WTC11 (cell line): Measurements from ENCODE around the gene SHROOM2. TPM values are rescaled to one million over a fixed set of nuclear protein-coding genes. Genes with fewer than 3 reads are reported as not detected.
A peak's percentile ranks its signal among the peaks of the same experiment; 100 is the strongest.

Experiments used
- ATAC-seq: fragments of 200-7000 bp; cut with Tn5 transposase; 2 replicates; pipeline ENCODE4 v1.10.0; 2021; ENCODE audit warnings: mild to moderate bottlenecking, moderate library complexity
- CTCF ChIA-PET: fragments of 300-600 bp; sonication (Branson Sonifier 250); formaldehyde crosslinking; loops from one replicate; lab custom pipeline; 2021; ENCODE audit warnings: antibody characterized with exemption; lab: Charles Lee
- POLR2A ChIA-PET: fragments of 350-600 bp; sonication (Branson Sonifier 250); formaldehyde crosslinking; loops from one replicate; lab custom pipeline; 2021; ENCODE audit warnings: antibody characterized with exemption; lab: Charles Lee
- DNase-seq: peaks from one replicate; pipeline ENCODE4 v3.0.0; 2021; ENCODE audit warnings: low spot score
- H3K27ac Mint-ChIP-seq: 2 replicates; pipeline ENCODE4 v1.8.0; 2021; ENCODE audit warnings: mixed read lengths
- H3K27me3 Mint-ChIP-seq: 2 replicates; pipeline ENCODE4 v1.8.0; 2021; ENCODE audit warnings: low read depth, mild to moderate bottlenecking, moderate library complexity, mixed read lengths
- H3K36me3 Mint-ChIP-seq: 2 replicates; pipeline ENCODE4 v1.8.0; 2021; ENCODE audit warnings: mixed read lengths
- H3K4me1 Mint-ChIP-seq: 2 replicates; pipeline ENCODE4 v1.8.0; 2022; ENCODE audit warnings: mixed read lengths
- H3K4me3 Mint-ChIP-seq: 2 replicates; pipeline ENCODE4 v1.8.0; 2021; ENCODE audit warnings: mild to moderate bottlenecking, moderate library complexity, mixed read lengths
- H3K9me3 Mint-ChIP-seq: 2 replicates; pipeline ENCODE4 v1.8.0; 2021; ENCODE audit warnings: mixed read lengths
- CTCF ChIP-seq: fragments of 200-600 bp; IDR thresholded peaks from 2 replicates; pipeline ENCODE4 v1.8.0; 2022; ENCODE audit warnings: antibody characterized with exemption
- FOXP1 ChIP-seq: sonication (generic); formaldehyde crosslinking; IDR thresholded peaks from 2 replicates; pipeline ENCODE4 v1.8.0; 2022; ENCODE audit warnings: missing genetic modification reagents, mild to moderate bottlenecking, moderate library complexity, borderline replicate concordance
- HMGA2 ChIP-seq: fragments of 250-450 bp; sonication (Bioruptor Pico); IDR thresholded peaks from 2 replicates; pipeline ENCODE4 v1.4.0; 2021; ENCODE audit warnings: mild to moderate bottlenecking, moderate library complexity
- IRF1 ChIP-seq: sonication (generic); formaldehyde crosslinking; IDR thresholded peaks from 2 replicates; pipeline ENCODE4 v1.8.0; 2023; ENCODE audit warnings: missing genetic modification reagents
- MAX ChIP-seq: sonication (generic); formaldehyde crosslinking; IDR thresholded peaks from 2 replicates; pipeline ENCODE4 v1.8.0; 2022; ENCODE audit warnings: mild to moderate bottlenecking, missing genetic modification reagents
- PRDM15 ChIP-seq: sonication (generic); formaldehyde crosslinking; IDR thresholded peaks from 2 replicates; pipeline ENCODE4 v1.8.0; 2022; ENCODE audit warnings: missing genetic modification reagents
- RORB ChIP-seq: fragments of 250-450 bp; sonication (Bioruptor Pico); IDR thresholded peaks from 2 replicates; pipeline ENCODE4 v1.9.0; 2021; ENCODE audit warnings: mild to moderate bottlenecking
- STAT6 ChIP-seq: sonication (generic); formaldehyde crosslinking; conservative IDR thresholded peaks from 2 replicates; pipeline ENCODE4 v1.8.1; 2023; ENCODE audit warnings: mild to moderate bottlenecking, low read depth, missing genetic modification reagents, moderate library complexity
- TEAD4 ChIP-seq: sonication (generic); formaldehyde crosslinking; IDR thresholded peaks from 2 replicates; pipeline ENCODE4 v1.8.0; 2022; ENCODE audit warnings: mild to moderate bottlenecking, missing genetic modification reagents
- ZBTB21 ChIP-seq: sonication (generic); formaldehyde crosslinking; IDR thresholded peaks from 2 replicates; pipeline ENCODE4 v1.8.1; 2023; ENCODE audit warnings: mild to moderate bottlenecking, missing genetic modification reagents, borderline replicate concordance
- ZBTB43 ChIP-seq: sonication (generic); formaldehyde crosslinking; IDR thresholded peaks from 2 replicates; pipeline ENCODE4 v1.8.1; 2023; ENCODE audit warnings: mild to moderate bottlenecking, missing genetic modification reagents
- ZNF219 ChIP-seq: sonication (generic); formaldehyde crosslinking; IDR thresholded peaks from 2 replicates; pipeline ENCODE4 v1.8.0; 2023; ENCODE audit warnings: missing genetic modification reagents, mild to moderate bottlenecking, borderline replicate concordance
- ZNF671 ChIP-seq: fragments of 250-450 bp; sonication (Bioruptor Pico); IDR thresholded peaks from 2 replicates; pipeline ENCODE4 v1.8.0; 2021; ENCODE audit warnings: mild to moderate bottlenecking
- total RNA-seq: library from RNA; stranded (reverse); gene quantifications from 3 replicates; pipeline ENCODE4 v1.2.3, GENCODE V29; 2021

Gene SHROOM2
- total RNA-seq, 1 experiment from 2014 or later = 14.8 TPM

DNA sequence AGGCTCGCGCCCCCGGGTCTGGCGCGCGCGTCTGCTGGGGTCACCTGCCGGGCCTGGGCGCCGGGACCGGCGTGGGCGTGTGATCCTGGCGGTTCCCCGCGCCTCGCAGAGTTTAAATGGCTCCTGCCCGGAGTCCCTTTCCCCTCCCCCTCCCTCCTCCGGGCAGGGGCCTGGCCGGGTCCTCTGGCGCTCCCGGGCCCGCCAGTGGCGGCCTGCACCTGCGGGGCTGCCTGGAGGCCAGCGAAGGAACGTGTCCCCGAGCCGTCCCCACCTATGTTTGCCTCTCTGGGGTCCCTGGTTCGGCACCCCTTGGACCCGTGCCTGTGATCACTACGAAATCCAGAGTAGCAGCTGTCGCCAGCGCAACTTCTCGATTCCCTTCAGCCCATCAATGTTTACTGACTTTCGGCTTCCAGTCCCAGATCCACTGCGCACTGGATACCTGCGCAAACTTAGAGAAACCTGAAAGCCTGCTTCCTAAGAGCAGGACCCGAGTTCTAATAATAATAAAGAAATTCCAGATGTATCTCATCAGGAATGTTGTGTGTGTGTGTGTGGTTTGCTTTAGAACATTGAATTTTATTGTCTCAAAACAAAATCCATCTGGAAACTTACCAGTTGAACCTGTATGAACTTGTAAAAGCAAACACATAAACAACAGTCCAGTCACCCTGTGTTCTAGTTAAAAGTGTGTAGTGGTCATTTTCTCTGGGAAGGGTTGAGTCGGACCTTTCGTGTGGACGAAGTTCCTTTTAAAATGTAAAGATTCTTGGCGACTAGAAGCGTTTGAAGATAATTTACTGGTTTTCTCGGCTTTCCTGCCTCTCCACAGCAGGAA, 788 bp downstream of the SHROOM2 start (continued):
- no peak for TF ChIP-seq CTCF

- 0 out of 2 replicates have a peak, but pooled peaks cover 5% of the 10 kb centered on the region for H3K27me3 Mint-ChIP-seq
- H3K36me3 Mint-ChIP-seq = 0 out of 2 replicates have a peak, but pooled peaks cover 2% of the 10 kb centered on the region
- ATAC-seq (no peak), DNase-seq (no peak)
- TF ChIP-seq HMGA2 (CRISPR knock-in tag) (no peak), RORB (CRISPR knock-in tag) (no peak), MAX (CRISPR knock-in tag) (no peak), ZBTB21 (CRISPR knock-in tag) (no peak), FOXP1 (CRISPR knock-in tag) (no peak), ZNF219 (no peak), CTCF (no peak), STAT6 (CRISPR knock-in tag) (no peak), IRF1 (no peak), ZNF671 (CRISPR knock-in tag) (no peak), PRDM15 (CRISPR knock-in tag) (no peak), TEAD4 (CRISPR knock-in tag) (no peak), ZBTB43 (CRISPR knock-in tag) (no peak)
- no peaks in the 10 kb centered on the region for H3K9me3 Mint-ChIP-seq
- ChIA-PET POLR2A (no interaction called here), CTCF (interaction anchor here (1.6 kb wide), 1 partner anchor 88 kb away, joined by 6 read pairs; no protein-coding TSS in a partner anchor)
- H3K27ac Mint-ChIP-seq = peak overlapping the region; percentile 84
- H3K4me3 Mint-ChIP-seq = peak overlapping the region; percentile 86
- H3K4me1 Mint-ChIP-seq = peaks cover 42% of the 10 kb centered on the region
These were observed 2.7 kb downstream of the SHROOM2 start for GRCh38 chrX:9788911-9789310.
